Ovary (tissue), 9 donors: ENCODE data around the gene ACTN1. TPM values are rescaled to one million over a fixed set of nuclear protein-coding genes. Genes with fewer than 3 reads are reported as not detected.

ENCODE experiments used
- DNase-seq, 5 donors: peaks; one replicate each; pipeline ENCODE4 v3.0.0-alpha.2; 2019 to 2020
- H3K27ac ChIP-seq, 2 donors: fragments of 200-600 bp; one replicate each; pipeline versions ENCODE4 v1.5.1 to v1.8.0; 2019 to 2022
- H3K27me3 ChIP-seq: fragments of 200-600 bp; one replicate; pipeline ENCODE4 v1.8.0; 2022
- H3K36me3 ChIP-seq: fragments of 200-600 bp; sonication (generic); one replicate; pipeline ENCODE4 v1.5.1; 2019
- H3K4me1 ChIP-seq: one replicate; pipeline ENCODE4 v1.8.1; 2013; ENCODE audit warnings: mild to moderate bottlenecking, moderate library complexity; ENCODE audit not compliant: insufficient read depth
- H3K4me3 ChIP-seq: fragments of 200-600 bp; sonication (generic); one replicate; pipeline ENCODE4 v1.5.1; 2017
- H3K9me3 ChIP-seq, 2 donors: fragments of 200-600 bp in 1 of 2; sonication (generic) in 1 of 2; one replicate each; pipeline versions ENCODE4 v1.5.1 to v1.8.1; 2013 to 2019; ENCODE audit warnings: mild to moderate bottlenecking in 1 of 2, moderate library complexity in 1 of 2
- EP300 ChIP-seq: sonication (generic); formaldehyde crosslinking; IDR thresholded peaks from one replicate; pipeline ENCODE4 v1.6.1; 2017; ENCODE audit warnings: antibody characterized with exemption
- POLR2A ChIP-seq: fragments of 450-650 bp; IDR thresholded peaks from one replicate; pipeline ENCODE4 v1.6.1; 2017; ENCODE audit warnings: antibody characterized with exemption, mild to moderate bottlenecking, moderate library complexity
- WGBS, 3 donors: extraction: QIAGEN DNeasy Blood & Tissue Kit in 1 of 3; methylation state at CpG; one replicate each; pipeline versions ENCODE4 v1.1.5 to v1.1.7; 2013 to 2017; 5-methylcytosine and 5-hydroxymethylcytosine counted together
- intact Hi-C, 4 donors: fragments of 100-400 bp; cut with DNase I; formaldehyde crosslinking; loops; one replicate each; pipeline versions ENCODE4 v1.11.0 to v1.15.1; 2022 to 2023
- polyA plus RNA-seq, 2 donors: library from polyadenylated mRNA; stranded (reverse); fragments of 200-250 nt in 1 of 2; fragments of 350-450 nt in 1 of 2; fragmentation: Illumina TruSeq in 1 of 2; extraction: RNeasy Lipid Tissue Mini Kit (QIAGEN cat#74804) in 1 of 2; gene quantifications; one replicate each; pipeline ENCODE4 v1.2.3, GENCODE V29; 2013 to 2014
- total RNA-seq, 7 donors: library from RNA; depleted of rRNA in 2 of 7; stranded (reverse); fragments of >200 nt in 2 of 7; fragmentation: NEBNext Ultra II Directional in 3 of 7; extraction: Animal tissue kit (Norgen Biotek cat#: 25700) in 3 of 7; gene quantifications; one replicate each; pipeline versions ENCODE4 v1.1.0 to v1.2.4, GENCODE V29; 2016 to 2023
- TF ChIP-seq, protein P1 (sequence below), 3 donors: fragments of 450-650 bp in 2 of 3; fragments of 200-600 bp in 1 of 3; IDR thresholded peaks; one replicate each; pipeline versions ENCODE4 v1.5.1 to v1.8.0; 2016 to 2022; ENCODE audit warnings: antibody characterized with exemption in 3 of 3, mild to moderate bottlenecking in 1 of 3
- donor health status: DM: no; HTN: no; CAD: no; lungs with moderate emphysema.
- donor health status: DM: no; HTN: no; CAD: no.
- donor health status: Bipolar disorder and iron deficiency.
- donor health status: DM: yes; HTN: yes; CAD: no.
- donor health status: DM: no; HTN: no; CAD: no.
- donor health status: DM: yes; HTN: yes; CAD: no.

ACTN1 gene
- total and polyA plus RNA-seq, 9 donors, result 39.0 to 203 (median 138) TPM

DNA sequence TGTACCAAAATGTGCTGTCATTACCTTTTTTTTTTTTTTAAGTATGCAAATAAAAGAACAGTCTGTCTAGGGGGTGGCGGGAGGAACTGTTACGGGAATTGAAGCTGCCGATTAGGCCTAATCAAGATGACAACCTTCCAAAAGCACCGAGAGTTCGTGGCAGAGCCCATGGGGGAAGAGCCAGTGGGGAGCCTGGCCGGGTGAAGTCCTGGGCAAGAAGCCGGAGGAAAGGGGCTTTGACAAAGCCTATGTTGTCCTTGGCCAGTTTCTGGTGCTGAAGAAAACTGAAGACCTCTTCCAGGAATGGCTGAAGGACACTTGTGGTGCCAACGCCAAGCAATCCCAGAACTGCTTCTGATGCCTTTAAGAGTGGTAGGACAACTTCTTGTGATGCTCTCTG, 42.6 kb downstream of the ACTN1 start:
- TF ChIP-seq POLR2A (no peak), EP300 (no peak)
- TF ChIP-seq, protein P1, sequence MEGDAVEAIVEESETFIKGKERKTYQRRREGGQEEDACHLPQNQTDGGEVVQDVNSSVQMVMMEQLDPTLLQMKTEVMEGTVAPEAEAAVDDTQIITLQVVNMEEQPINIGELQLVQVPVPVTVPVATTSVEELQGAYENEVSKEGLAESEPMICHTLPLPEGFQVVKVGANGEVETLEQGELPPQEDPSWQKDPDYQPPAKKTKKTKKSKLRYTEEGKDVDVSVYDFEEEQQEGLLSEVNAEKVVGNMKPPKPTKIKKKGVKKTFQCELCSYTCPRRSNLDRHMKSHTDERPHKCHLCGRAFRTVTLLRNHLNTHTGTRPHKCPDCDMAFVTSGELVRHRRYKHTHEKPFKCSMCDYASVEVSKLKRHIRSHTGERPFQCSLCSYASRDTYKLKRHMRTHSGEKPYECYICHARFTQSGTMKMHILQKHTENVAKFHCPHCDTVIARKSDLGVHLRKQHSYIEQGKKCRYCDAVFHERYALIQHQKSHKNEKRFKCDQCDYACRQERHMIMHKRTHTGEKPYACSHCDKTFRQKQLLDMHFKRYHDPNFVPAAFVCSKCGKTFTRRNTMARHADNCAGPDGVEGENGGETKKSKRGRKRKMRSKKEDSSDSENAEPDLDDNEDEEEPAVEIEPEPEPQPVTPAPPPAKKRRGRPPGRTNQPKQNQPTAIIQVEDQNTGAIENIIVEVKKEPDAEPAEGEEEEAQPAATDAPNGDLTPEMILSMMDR (IDR thresholded peaks at IDR 0.05), result no peak
- H3K4me1 ChIP-seq, result peaks cover 34% of the 10 kb centered on the region
- H3K4me3 ChIP-seq, result no peak overlapping the region
- intact Hi-C loops, result loop anchor here in 1 of 4 donors (5.0 kb wide), 1 partner anchor 41 kb away; the partner anchor contains the start of gene ACTN1
- whole genome bisulfite sequencing, 3 donors, result 27 to 35% (median 30%) methylated on average over 8 of the region's 8 CpGs
- no peak overlapping the region for H3K27ac ChIP-seq
- H3K27me3 ChIP-seq, result no peaks in the 10 kb centered on the region
- H3K36me3 ChIP-seq, result no peaks in the 10 kb centered on the region
- DNase-seq, result no peak
- no peaks in the 10 kb centered on the region for H3K9me3 ChIP-seq

- intact Hi-C loops, result loop anchor here in 1 of 4 donors (5.0 kb wide), 1 partner anchor 42 kb away; the partner anchor contains the start of gene ACTN1
- H3K4me3 ChIP-seq, result no peak overlapping the region
- H3K36me3 ChIP-seq, result no peaks in the 10 kb centered on the region
- H3K27me3 ChIP-seq, result no peaks in the 10 kb centered on the region
- peaks cover 34% of the 10 kb centered on the region for H3K4me1 ChIP-seq
- peak in 1 of 5 donors; percentile 60 for DNase-seq
- TF ChIP-seq, protein P1 (IDR thresholded peaks at IDR 0.05), result no peak
- TF ChIP-seq EP300, result peak; percentile 20
- no peaks in the 10 kb centered on the region for H3K9me3 ChIP-seq
- peak overlapping the region in 1 of 2 donors; percentile 11 for H3K27ac ChIP-seq
- 17 to 21% (median 18%) methylated on average over 6 of the region's 6 CpGs for WGBS, 3 donors
These were observed 43.3 kb downstream of the ACTN1 start for GRCh38 chr14:68935761-68936214.

DNA sequence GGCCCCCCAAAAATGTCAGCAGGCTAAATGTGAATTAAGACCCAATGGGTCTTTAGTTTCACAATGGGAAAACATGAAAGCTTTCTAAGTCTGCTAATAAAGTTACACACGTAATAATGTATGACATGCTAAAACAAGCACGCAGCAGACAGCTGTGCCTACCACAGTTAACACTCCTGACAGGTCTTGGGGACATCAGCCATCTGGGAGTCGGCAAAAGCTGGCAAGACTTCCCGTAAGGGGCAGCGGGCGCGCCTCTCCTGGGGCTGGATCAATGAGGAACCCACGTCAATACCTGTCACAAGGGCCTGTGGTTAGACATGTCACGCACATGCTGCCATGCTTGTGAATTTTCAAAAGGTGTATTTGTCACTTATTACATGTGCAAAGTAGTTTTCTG, 45.0 kb downstream of the ACTN1 start:
- 86 to 95% (median 89%) methylated on average over 9 of the region's 9 CpGs for WGBS, 3 donors
- peaks cover 27% of the 10 kb centered on the region for H3K4me1 ChIP-seq

GRCh38 chr14:68932686-68933085, 46.4 kb downstream of the ACTN1 start:
- WGBS, 3 donors, result 94 to 98% (median 94%) methylated on average over 5 of the region's 5 CpGs
- intact Hi-C loops, result no loop called here
- no peak for TF ChIP-seq EP300
- TF ChIP-seq, protein P1 (IDR thresholded peaks at IDR 0.05), result no peak
- TF ChIP-seq POLR2A, result no peak
- no peaks in the 10 kb centered on the region for H3K36me3 ChIP-seq
- DNase-seq, result no peak
- H3K4me3 ChIP-seq, result no peak overlapping the region
- H3K27ac ChIP-seq, result no peak overlapping the region
- no peaks in the 10 kb centered on the region for H3K27me3 ChIP-seq
- H3K4me1 ChIP-seq, result peaks cover 22% of the 10 kb centered on the region
- no peaks in the 10 kb centered on the region for H3K9me3 ChIP-seq

More for the DNA sequence above, 45.0 kb downstream of the ACTN1 start:
- Histone ChIP-seq H3K4me3 (no peak overlapping the region), H3K27ac (no peak overlapping the region), H3K36me3 (no peaks in the 10 kb centered on the region), H3K27me3 (no peaks in the 10 kb centered on the region), H3K9me3 (no peaks in the 10 kb centered on the region)
- DNase-seq, result no peak
- TF ChIP-seq, protein P1 (IDR thresholded peaks at IDR 0.05), result no peak
- TF ChIP-seq EP300 (no peak), POLR2A (no peak)
- intact Hi-C loops, result no loop called here
